Activated CD8-positive, alpha-beta memory T cell treated with anti-CD3 and anti-CD28 coated beads, Interleukin-2, amount 10 ng/mL, durations not matched to agents 7 days and 5 days (primary cell): ENCODE results near the gene AKAP13. TPM values are rescaled to one million over a fixed set of nuclear protein-coding genes. Genes with fewer than 3 reads are reported as not detected.

Experiments
- ATAC-seq: fragments of 150-1000 bp; cut with Tn5 transposase; one replicate; pipeline ENCODE4 v1.10.0; 2021; ENCODE audit warnings: moderate library complexity
- CTCF ChIA-PET: fragments of 350-600 bp; sonication (Branson Sonifier 250); formaldehyde crosslinking; loops from one replicate; lab custom pipeline; 2021; ENCODE audit warnings: antibody characterized with exemption; lab: Charles Lee
- DNase-seq: peaks from one replicate; pipeline ENCODE4 v3.0.0-alpha.2; 2020
- H3K27ac Mint-ChIP-seq: one replicate; pipeline ENCODE4 v1.8.0; 2021; ENCODE audit warnings: mild to moderate bottlenecking, mixed read lengths
- H3K27me3 Mint-ChIP-seq: one replicate; pipeline ENCODE4 v1.8.0; 2021; ENCODE audit warnings: mixed read lengths
- H3K36me3 Mint-ChIP-seq: one replicate; pipeline ENCODE4 v1.8.0; 2021; ENCODE audit warnings: mild to moderate bottlenecking, mixed read lengths
- H3K4me1 Mint-ChIP-seq: one replicate; pipeline ENCODE4 v1.8.0; 2021; ENCODE audit warnings: mixed read lengths
- H3K4me3 Mint-ChIP-seq: one replicate; pipeline ENCODE4 v1.8.0; 2021; ENCODE audit warnings: mild to moderate bottlenecking, moderate library complexity, mixed read lengths
- H3K9me3 Mint-ChIP-seq: one replicate; pipeline ENCODE4 v1.8.0; 2022; ENCODE audit warnings: low read depth, mixed read lengths
- total RNA-seq, 2 experiments: library from RNA; stranded (reverse); gene quantifications; one replicate each; pipeline ENCODE4 v1.2.3, GENCODE V29; 2021

AKAP13 gene
- total RNA-seq, 2 experiments from 2014 or later, result 150 to 172 TPM

DNA sequence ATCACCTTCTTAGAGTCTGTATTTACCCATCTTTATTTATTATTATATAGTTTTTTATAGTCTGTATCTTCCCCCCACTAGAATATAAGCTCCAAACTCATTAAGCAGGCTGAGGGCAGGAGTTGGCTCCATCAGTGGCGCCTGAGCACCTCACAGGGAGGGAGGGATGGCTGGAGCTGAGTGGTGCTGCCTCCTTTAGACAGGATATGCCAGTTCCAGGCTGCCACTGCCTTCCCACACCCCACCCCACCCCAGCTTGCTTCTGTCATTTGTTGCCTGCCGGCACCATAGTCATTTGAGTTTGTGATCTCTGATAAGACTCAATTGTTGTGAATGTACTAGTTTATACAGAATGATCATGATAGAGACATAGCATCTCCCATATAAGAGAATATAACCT, 328.8 kb downstream of the AKAP13 start:
- Mint-ChIP-seq H3K36me3 (peaks cover 61% of the 10 kb centered on the region), H3K27ac (no peak overlapping the region), H3K4me3 (no peak overlapping the region), H3K9me3 (no peaks in the 10 kb centered on the region), H3K27me3 (no peaks in the 10 kb centered on the region), H3K4me1 (peaks cover 69% of the 10 kb centered on the region)
- ATAC-seq (no peak), DNase-seq (no peak)
- CTCF ChIA-PET, result interaction anchor here (0.8 to 0.9 kb wide), 3 partner anchors 19 to 110 kb away, joined by 3 to 4 read pairs (median 3); no protein-coding TSS in a partner anchor

DNA sequence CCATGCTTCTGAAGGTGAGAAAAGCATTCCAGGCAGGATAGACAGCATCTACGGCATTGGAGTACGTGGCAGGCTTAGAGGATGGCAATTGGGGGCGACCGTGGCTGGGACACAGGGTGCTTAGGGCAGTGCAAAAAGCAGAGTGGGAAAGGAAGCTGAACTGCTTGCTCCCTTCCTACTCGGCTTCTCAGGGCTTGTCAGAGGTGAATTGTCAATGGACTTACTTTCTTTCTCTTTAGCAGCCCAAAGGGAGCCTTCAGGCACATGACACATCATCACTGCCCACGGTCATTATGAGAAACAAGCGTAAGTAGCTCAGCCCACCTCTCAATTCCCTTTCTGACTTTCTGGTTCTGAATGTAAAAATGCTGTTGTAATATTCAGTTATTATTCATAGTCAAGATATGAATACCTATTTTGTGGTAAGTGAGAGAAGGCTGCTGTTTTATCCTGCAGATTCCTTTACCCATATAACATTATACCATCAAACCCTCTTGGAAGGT, 330.0 kb downstream of the AKAP13 start:
- Mint-ChIP-seq H3K36me3 (peaks cover 63% of the 10 kb centered on the region), H3K27ac (peak overlapping the region; percentile 64), H3K4me3 (no peak overlapping the region), H3K4me1 (peaks cover 61% of the 10 kb centered on the region), H3K27me3 (no peaks in the 10 kb centered on the region), H3K9me3 (no peaks in the 10 kb centered on the region)
- DNase-seq (peak; percentile 54), ATAC-seq (peak; percentile 52)
- CTCF ChIA-PET, result interaction anchor here (0.7 to 1.2 kb wide), 2 partner anchors 16 to 73 kb away, joined by 3 read pairs; no protein-coding TSS in a partner anchor

DNA sequence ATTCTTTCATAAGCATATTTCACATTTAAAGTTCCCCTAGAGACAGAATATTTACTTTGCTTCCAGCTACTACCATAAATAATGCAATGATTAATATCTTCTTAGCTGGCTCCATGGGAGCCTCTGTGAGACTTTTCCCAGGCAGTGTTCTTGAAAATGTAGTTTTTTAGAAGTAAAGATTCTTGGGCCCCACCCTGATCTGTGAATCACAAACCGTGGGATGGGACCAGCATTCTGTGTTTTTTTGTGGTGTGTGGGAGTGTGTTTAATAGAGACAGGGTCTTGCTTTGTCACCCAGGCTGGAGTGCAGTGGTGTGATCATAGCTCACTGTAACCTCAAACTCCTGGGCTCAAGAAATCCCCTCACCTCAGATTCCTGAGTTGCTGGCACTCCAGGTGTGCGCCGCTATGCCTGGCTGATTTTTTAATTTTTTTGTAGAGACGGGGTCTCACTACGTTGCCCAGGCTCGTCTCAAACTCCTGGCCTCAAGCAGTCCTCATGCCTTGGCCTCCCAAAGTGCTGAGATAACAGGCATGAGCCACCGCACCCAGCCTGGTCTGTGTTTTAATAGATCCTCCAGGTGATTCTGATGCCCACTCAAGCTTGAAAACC, 331.3 kb downstream of the AKAP13 start:
- H3K36me3 Mint-ChIP-seq, result peaks cover 70% of the 10 kb centered on the region
- no peak for DNase-seq
- no peaks in the 10 kb centered on the region for H3K27me3 Mint-ChIP-seq
- H3K4me1 Mint-ChIP-seq, result peaks cover 54% of the 10 kb centered on the region
- no peak for ATAC-seq
- H3K27ac Mint-ChIP-seq, result no peak overlapping the region
- CTCF ChIA-PET, result interaction anchor here (0.9 to 1.9 kb wide), 2 partner anchors 13 to 18 kb away, joined by 3 to 9 read pairs; no protein-coding TSS in a partner anchor
- no peak overlapping the region for H3K4me3 Mint-ChIP-seq
- no peaks in the 10 kb centered on the region for H3K9me3 Mint-ChIP-seq

DNA sequence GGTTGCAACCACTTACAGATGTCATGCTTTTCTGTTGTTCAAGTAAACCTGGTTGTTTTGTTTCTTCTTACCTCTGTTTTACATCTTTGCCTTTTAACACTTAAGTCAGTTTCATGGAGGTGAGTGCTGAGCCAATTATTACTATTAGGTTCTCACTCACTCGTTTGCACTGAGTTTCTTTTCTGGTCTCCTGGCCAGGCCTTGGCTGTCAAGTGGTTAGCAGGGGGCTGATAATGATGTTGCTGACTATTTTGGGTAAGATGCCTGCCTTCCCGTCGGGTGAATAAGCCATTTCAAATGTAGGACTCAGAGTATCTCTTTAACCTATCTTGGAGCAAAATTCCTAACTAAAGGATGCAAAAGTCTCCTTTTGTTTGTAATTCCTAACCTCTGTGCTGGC, 335.9 kb downstream of the AKAP13 start:
- Mint-ChIP-seq H3K27ac (peak overlapping the region; percentile 59), H3K36me3 (peaks cover 81% of the 10 kb centered on the region), H3K27me3 (no peaks in the 10 kb centered on the region), H3K4me3 (no peak overlapping the region), H3K4me1 (peaks cover 29% of the 10 kb centered on the region), H3K9me3 (no peaks in the 10 kb centered on the region)
- ATAC-seq (no peak), DNase-seq (no peak)
- CTCF ChIA-PET, result no interaction called here

DNA sequence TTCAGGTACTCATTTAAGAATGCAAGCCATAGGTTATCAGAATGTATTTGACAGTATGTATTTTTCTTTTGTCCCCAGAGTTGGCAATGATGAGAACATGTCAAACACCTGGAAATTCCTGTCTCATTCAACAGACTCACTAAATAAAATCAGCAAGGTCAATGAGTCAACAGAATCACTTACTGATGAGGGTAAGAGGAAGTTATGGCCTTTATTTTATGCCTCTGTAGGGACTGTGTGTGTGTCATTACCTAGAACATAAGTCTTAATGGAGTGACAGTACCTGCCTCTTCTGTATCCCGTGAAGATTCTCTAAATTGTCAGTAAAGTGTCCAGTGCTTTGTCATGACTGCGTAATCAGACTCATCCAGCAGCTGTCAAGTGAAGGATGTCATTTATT, 336.8 kb downstream of the AKAP13 start:
- H3K36me3 Mint-ChIP-seq, result peaks cover 81% of the 10 kb centered on the region
- ATAC-seq, result no peak
- H3K9me3 Mint-ChIP-seq, result no peaks in the 10 kb centered on the region
- CTCF ChIA-PET, result no interaction called here
- H3K27ac Mint-ChIP-seq, result no peak overlapping the region
- no peaks in the 10 kb centered on the region for H3K27me3 Mint-ChIP-seq
- peaks cover 24% of the 10 kb centered on the region for H3K4me1 Mint-ChIP-seq
- no peak overlapping the region for H3K4me3 Mint-ChIP-seq
- no peak for DNase-seq

DNA sequence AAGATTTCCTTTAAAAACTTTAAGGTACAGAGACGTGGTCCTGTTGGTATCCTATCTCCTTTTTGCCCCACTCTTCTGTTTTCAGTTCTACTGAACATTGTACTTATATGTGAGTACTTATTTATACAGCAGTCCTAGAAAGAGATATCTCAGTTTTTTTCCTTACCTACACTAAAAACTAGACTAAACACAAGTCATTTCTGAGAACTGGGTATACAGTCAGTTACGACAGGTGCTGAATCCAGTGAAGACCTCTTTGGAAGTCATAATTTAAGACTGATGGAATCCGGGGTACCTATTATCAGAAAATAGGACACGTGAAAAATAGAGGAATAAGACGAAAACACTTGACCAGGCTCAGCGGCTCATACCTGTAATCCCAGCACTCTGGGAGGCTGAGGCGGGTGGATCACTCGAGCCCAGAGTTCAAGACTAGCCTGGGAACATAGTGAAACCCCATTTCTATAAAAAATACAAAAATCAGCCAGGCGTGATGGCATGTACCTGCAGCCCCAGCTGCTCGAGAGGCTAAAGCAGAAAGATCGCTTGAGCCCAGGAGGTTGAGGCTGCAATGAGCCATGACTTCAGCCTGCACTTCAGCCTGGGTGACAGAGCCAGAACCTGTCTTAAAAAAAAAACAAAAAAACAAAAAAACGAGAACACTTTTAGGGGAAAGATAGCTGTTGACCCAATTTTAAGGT, 338.0 kb downstream of the AKAP13 start:
- DNase-seq, result no peak
- Mint-ChIP-seq H3K9me3 (no peaks in the 10 kb centered on the region), H3K27me3 (no peaks in the 10 kb centered on the region), H3K36me3 (peaks cover 82% of the 10 kb centered on the region), H3K27ac (no peak overlapping the region), H3K4me1 (peaks cover 29% of the 10 kb centered on the region), H3K4me3 (no peak overlapping the region)
- no peak for ATAC-seq
- CTCF ChIA-PET, result interaction anchor here (1.0 to 1.1 kb wide), 2 partner anchors 11 to 123 kb away, joined by 3 to 4 read pairs; no protein-coding TSS in a partner anchor

DNA sequence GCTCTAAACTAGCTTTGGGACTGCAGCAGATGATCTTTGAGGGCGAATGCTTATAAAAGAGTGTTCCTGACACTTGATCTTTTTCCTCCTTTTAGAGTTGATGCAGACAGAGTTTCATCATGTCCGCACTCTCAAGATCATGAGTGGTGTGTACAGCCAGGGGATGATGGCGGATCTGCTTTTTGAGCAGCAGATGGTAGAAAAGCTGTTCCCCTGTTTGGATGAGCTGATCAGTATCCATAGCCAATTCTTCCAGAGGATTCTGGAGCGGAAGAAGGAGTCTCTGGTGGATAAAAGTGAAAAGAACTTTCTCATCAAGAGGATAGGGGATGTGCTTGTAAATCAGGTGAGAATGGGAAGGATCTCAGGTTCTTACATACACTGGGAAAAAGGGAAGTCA, 338.6 kb downstream of the AKAP13 start:
- ATAC-seq, result no peak
- Mint-ChIP-seq H3K27ac (no peak overlapping the region), H3K27me3 (no peaks in the 10 kb centered on the region), H3K4me3 (no peak overlapping the region), H3K36me3 (peaks cover 80% of the 10 kb centered on the region), H3K9me3 (no peaks in the 10 kb centered on the region), H3K4me1 (peaks cover 30% of the 10 kb centered on the region)
- DNase-seq, result no peak
- CTCF ChIA-PET, result interaction anchor here (1.0 to 1.8 kb wide), 3 partner anchors 10 to 122 kb away, joined by 3 to 12 read pairs (median 4); no protein-coding TSS in a partner anchor

DNA sequence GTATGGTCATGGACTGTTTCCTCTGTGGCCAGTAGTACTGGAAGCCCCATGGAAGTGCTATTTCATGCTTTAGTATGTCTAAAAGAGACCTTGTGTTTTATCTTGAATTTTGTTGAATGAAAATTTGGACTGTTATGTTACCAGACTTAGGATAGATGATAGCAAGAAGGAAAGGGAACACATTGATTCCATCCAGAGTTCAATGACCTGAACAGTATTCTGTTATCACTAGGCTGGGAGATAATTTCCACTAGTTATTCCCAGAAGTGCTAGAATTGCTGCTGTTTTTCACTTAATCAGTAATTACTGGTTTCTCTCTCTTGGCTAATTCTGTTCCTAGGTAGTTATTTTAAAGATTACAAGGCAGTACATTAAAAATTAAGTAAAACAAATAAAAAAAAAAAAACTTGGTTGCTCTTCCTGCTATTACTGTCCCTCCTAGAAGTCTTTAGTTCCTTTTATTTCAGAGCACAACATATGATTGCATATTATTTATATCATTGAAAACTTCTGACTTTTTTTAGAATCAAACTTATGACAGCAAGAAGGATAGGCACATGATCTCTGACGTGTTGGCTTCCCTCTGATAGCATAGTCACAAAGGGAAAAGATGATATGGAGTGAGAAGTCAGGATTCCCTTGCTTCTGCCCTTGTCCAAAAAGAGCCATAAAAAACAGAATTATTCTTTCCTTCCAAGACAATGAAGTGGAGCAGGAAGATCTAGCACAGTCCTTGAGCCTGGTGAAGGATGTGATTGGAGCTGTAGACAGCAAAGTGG, 342.2 kb downstream of the AKAP13 start:
- CTCF ChIA-PET, result no interaction called here
- H3K4me1 Mint-ChIP-seq, result peaks cover 28% of the 10 kb centered on the region
- no peak for DNase-seq
- peak overlapping the region; percentile 3 for H3K27ac Mint-ChIP-seq
- H3K36me3 Mint-ChIP-seq, result peaks cover 78% of the 10 kb centered on the region
- no peak for ATAC-seq
- no peaks in the 10 kb centered on the region for H3K27me3 Mint-ChIP-seq
- H3K9me3 Mint-ChIP-seq, result no peaks in the 10 kb centered on the region
- no peak overlapping the region for H3K4me3 Mint-ChIP-seq

DNA sequence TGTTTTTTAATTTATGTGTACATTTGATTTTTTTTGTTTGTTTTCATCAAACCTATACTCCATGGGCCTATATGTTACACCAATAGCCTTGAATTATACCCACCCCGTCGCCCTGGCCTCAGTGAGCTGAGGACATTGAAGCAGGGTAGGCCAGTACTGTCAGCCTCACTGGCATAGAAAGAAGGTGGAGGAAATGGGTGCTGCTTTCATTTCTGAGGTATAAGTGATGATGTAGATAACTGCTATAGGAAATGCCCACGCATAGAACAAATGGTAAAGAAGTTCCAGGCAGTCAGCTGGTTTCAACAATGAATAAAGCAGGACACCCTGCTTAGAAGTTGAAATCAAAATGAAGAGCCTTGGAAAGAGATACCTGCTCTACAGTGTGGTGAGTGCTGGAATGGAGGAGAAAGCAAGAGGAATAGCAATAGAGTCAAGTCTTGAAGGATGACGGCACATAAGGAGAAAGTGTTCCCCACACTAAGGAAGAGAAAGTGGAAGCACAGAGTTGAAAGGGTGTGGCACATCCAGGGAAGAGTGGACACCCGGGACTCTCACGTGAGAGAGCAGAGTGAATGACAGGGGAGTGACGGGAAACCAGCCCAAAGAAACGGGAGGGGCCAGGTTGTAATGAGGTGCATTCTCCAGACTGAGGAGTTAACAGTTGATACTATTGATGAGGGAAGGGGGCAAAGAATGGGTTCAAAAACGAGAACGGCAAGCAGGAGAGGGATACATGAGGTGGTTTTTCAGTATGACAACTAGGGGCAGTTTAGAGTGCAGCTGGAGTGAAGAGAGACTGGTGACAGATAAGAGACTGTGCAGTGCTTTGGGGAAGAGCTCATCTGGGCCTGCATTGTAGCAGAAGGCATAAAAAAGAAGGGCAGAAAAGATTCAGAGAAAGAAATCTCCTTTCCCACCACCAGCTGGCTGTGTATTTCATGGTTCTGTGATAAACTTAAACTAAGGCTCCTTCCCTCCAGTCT, 343.9 kb downstream of the AKAP13 start:
- H3K9me3 Mint-ChIP-seq, result no peaks in the 10 kb centered on the region
- DNase-seq (no peak), ATAC-seq (peak; percentile 63)
- peak overlapping the region; percentile 80 for H3K27ac Mint-ChIP-seq
- peaks cover 27% of the 10 kb centered on the region for H3K4me1 Mint-ChIP-seq
- peak overlapping the region; percentile 4 for H3K4me3 Mint-ChIP-seq
- H3K36me3 Mint-ChIP-seq, result peaks cover 71% of the 10 kb centered on the region
- CTCF ChIA-PET, result interaction anchor here (1.1 to 2.3 kb wide), 2 partner anchors 12 to 118 kb away, joined by 3 to 9 read pairs; no protein-coding TSS in a partner anchor
- H3K27me3 Mint-ChIP-seq, result no peaks in the 10 kb centered on the region

DNA sequence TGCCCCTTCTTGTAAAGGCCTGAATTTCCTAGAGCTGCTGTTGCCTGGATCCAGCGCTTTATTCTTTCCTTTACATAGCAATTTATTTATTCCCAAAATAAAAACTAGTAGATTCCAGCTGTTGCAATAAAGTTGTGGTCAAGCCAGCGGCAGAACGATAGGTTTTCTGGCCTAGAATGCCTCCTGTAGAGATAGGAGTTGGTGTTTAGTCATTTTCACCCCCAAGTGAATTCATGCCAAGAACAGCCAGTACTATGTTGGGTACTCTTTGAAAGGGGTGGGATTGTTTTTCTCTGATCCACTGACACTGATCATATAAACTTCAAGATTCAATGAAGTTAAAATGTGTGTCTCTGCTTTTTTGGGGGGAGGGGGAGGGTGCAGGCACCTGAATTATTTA, 344.6 kb downstream of the AKAP13 start:
- CTCF ChIA-PET, result interaction anchor here (1.1 to 2.3 kb wide), 2 partner anchors 12 to 117 kb away, joined by 3 to 9 read pairs; no protein-coding TSS in a partner anchor
- no peaks in the 10 kb centered on the region for H3K9me3 Mint-ChIP-seq
- peaks cover 69% of the 10 kb centered on the region for H3K36me3 Mint-ChIP-seq
- no peak overlapping the region for H3K4me3 Mint-ChIP-seq
- DNase-seq (no peak), ATAC-seq (no peak)
- H3K27me3 Mint-ChIP-seq, result no peaks in the 10 kb centered on the region
- H3K27ac Mint-ChIP-seq, result no peak overlapping the region
- peaks cover 30% of the 10 kb centered on the region for H3K4me1 Mint-ChIP-seq

DNA sequence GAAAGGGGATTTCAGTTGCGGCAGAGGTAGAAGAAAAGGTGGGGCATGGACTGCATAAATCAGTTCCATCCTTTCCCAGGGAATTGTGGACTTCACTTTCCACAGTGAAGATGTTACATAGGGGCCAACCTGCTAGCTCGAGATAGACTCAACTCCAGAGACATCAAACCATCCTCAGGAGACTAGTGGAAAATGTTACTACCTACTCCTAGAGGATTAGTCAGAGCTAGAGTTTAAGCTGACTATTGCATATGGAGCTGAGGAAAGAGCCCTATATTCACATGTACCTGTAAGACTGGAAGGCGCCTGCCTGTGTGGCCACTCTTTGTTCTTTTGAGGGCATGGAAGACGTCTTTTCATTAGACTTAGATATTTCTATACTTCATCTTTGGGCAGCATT, 345.2 kb downstream of the AKAP13 start:
- no peaks in the 10 kb centered on the region for H3K9me3 Mint-ChIP-seq
- no peak for DNase-seq
- no peak overlapping the region for H3K27ac Mint-ChIP-seq
- H3K4me1 Mint-ChIP-seq, result peaks cover 35% of the 10 kb centered on the region
- H3K27me3 Mint-ChIP-seq, result no peaks in the 10 kb centered on the region
- H3K36me3 Mint-ChIP-seq, result peaks cover 71% of the 10 kb centered on the region
- CTCF ChIA-PET, result interaction anchor here (1.4 to 2.3 kb wide), 2 partner anchors 13 to 15 kb away, joined by 3 to 9 read pairs; no protein-coding TSS in a partner anchor
- H3K4me3 Mint-ChIP-seq, result no peak overlapping the region
- ATAC-seq, result no peak

DNA sequence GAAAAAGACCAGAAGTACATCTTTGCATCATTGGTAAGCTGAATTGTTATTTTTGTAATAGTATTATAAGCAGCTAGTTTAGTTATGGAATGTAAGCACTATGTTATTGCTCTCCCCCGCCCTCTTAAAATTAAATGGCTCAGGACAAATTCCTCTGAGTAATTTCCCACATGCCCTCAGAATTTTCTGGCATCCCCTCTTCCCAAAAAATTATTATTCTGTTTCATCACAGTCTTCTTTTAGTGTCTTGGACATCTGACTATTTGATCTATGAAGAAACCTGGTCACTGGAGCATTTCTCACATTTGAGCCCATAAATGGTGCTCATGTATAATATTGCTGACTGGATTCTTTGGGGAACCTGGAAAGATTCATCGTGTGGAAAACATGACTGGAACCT, 346.1 kb downstream of the AKAP13 start:
- Mint-ChIP-seq H3K4me3 (no peak overlapping the region), H3K27ac (no peak overlapping the region), H3K9me3 (no peaks in the 10 kb centered on the region), H3K27me3 (no peaks in the 10 kb centered on the region), H3K4me1 (peaks cover 31% of the 10 kb centered on the region), H3K36me3 (peaks cover 72% of the 10 kb centered on the region)
- CTCF ChIA-PET, result interaction anchor here (1.4 kb wide), 1 partner anchor 16 kb away, joined by 3 read pairs; no protein-coding TSS in a partner anchor
- DNase-seq, result no peak
- no peak for ATAC-seq
